Liver (tissue), 9 donors: Measurements from ENCODE around the gene INSC. TPM values are rescaled to one million over a fixed set of nuclear protein-coding genes. Genes with fewer than 3 reads are reported as not detected.

ENCODE experiments used
- DNase-seq: peaks from one replicate; pipeline ENCODE4 v3.0.0-alpha.2; 2017; ENCODE audit warnings: low spot score
- H3K27ac ChIP-seq, 2 donors: one replicate each; pipeline ENCODE4 v1.7.0; 2013; ENCODE audit warnings: inconsistent platforms in 2 of 2, low read length in 2 of 2, control low read depth in 1 of 2, low read depth in 1 of 2, mild to moderate bottlenecking in 1 of 2
- H3K27me3 ChIP-seq, 4 donors: one replicate each; pipeline versions ENCODE4 v1.6.1 to v1.7.0; 2013; ENCODE audit warnings: low read length in 3 of 4, inconsistent platforms in 1 of 4, mild to moderate bottlenecking in 1 of 4, moderate library complexity in 1 of 4; ENCODE audit not compliant: control insufficient read depth in 4 of 4, insufficient read depth in 4 of 4
- H3K36me3 ChIP-seq, 4 donors: one replicate each; pipeline versions ENCODE4 v1.6.1 to v1.7.0; 2013; ENCODE audit warnings: low read length in 3 of 4, mild to moderate bottlenecking in 3 of 4, low read depth in 1 of 4, moderate library complexity in 1 of 4; ENCODE audit not compliant: control insufficient read depth in 4 of 4, insufficient read depth in 3 of 4
- H3K4me1 ChIP-seq, 4 donors: one replicate each; pipeline versions ENCODE4 v1.6.1 to v1.7.0; 2013; ENCODE audit warnings: low read length in 3 of 4, mild to moderate bottlenecking in 3 of 4, moderate library complexity in 1 of 4; ENCODE audit not compliant: control insufficient read depth in 4 of 4, insufficient read depth in 4 of 4
- H3K4me3 ChIP-seq, 3 donors: one replicate each; pipeline versions ENCODE4 v1.6.1 to v1.7.0; 2013; ENCODE audit warnings: low read length in 3 of 3, control low read depth in 1 of 3, low read depth in 1 of 3, mild to moderate bottlenecking in 1 of 3
- H3K9ac ChIP-seq, 2 donors: one replicate each; pipeline ENCODE4 v1.7.0; 2013; ENCODE audit warnings: low read length in 2 of 2, mild to moderate bottlenecking in 2 of 2, moderate library complexity in 2 of 2, control low read depth in 1 of 2, low read depth in 1 of 2
- H3K9me3 ChIP-seq, 4 donors: one replicate each; pipeline versions ENCODE4 v1.6.1 to v1.7.0; 2013; ENCODE audit warnings: low read length in 3 of 4; ENCODE audit not compliant: control insufficient read depth in 4 of 4
- ATF3 ChIP-seq: IDR thresholded peaks from 2 replicates; pipeline ENCODE4 v1.6.1; 2016; ENCODE audit warnings: antibody characterized with exemption
- CTCF ChIP-seq: fragments of 150-350 bp; IDR thresholded peaks from 2 replicates; pipeline ENCODE4 v1.5.1; 2017; ENCODE audit warnings: improper control_type of control experiment, low read depth, low read length; ENCODE audit not compliant: missing input control
- EGR1 ChIP-seq, 2 donors: IDR thresholded peaks; 2 replicates each; pipeline ENCODE4 v1.6.1; 2016 to 2018; ENCODE audit warnings: antibody characterized with exemption in 2 of 2, low read depth in 2 of 2
- FOXA1 ChIP-seq: IDR thresholded peaks from 2 replicates; pipeline ENCODE4 v1.6.1; 2016; ENCODE audit warnings: antibody characterized with exemption
- FOXA2 ChIP-seq: IDR thresholded peaks from 2 replicates; pipeline ENCODE4 v1.6.1; 2016; ENCODE audit warnings: antibody characterized with exemption
- GABPA ChIP-seq, 2 donors: IDR thresholded peaks in 1 of 2; conservative IDR thresholded peaks in 1 of 2; 2 replicates each; pipeline ENCODE4 v1.6.1; 2016; ENCODE audit warnings: antibody characterized with exemption in 2 of 2, mild to moderate bottlenecking in 1 of 2, moderate library complexity in 1 of 2
- HNF4A ChIP-seq, 2 donors: conservative IDR thresholded peaks; 2 replicates each; pipeline ENCODE4 v1.6.1; 2016; ENCODE audit warnings: antibody characterized with exemption in 2 of 2, mild to moderate bottlenecking in 2 of 2
- HNF4G ChIP-seq: IDR thresholded peaks from 2 replicates; pipeline ENCODE4 v1.6.1; 2016; ENCODE audit warnings: antibody characterized with exemption
- JUND ChIP-seq, 2 donors: IDR thresholded peaks; 2 replicates each; pipeline ENCODE4 v1.6.1; 2016; ENCODE audit warnings: antibody characterized with exemption in 2 of 2
- NR2F2 ChIP-seq: IDR thresholded peaks from 2 replicates; pipeline ENCODE4 v1.6.1; 2016; ENCODE audit warnings: antibody characterized with exemption
- RAD21 ChIP-seq, 2 donors: IDR thresholded peaks; 2 replicates each; pipeline ENCODE4 v1.6.1; 2016; ENCODE audit warnings: antibody characterized with exemption in 2 of 2, mild to moderate bottlenecking in 2 of 2
- RXRA ChIP-seq, 2 donors: IDR thresholded peaks; 2 replicates each; pipeline ENCODE4 v1.6.1; 2017 to 2018; ENCODE audit warnings: antibody characterized with exemption in 2 of 2, mild to moderate bottlenecking in 1 of 2
- SP1 ChIP-seq: IDR thresholded peaks from 2 replicates; pipeline ENCODE4 v1.6.1; 2018; ENCODE audit warnings: antibody characterized with exemption, mild to moderate bottlenecking
- TAF1 ChIP-seq: conservative IDR thresholded peaks from 2 replicates; pipeline ENCODE4 v1.6.1; 2016; ENCODE audit warnings: antibody characterized with exemption, mild to moderate bottlenecking
- YY1 ChIP-seq: IDR thresholded peaks from 2 replicates; pipeline ENCODE4 v1.6.1; 2016; ENCODE audit warnings: antibody characterized with exemption, mild to moderate bottlenecking
- polyA plus RNA-seq, 2 donors: library from polyadenylated mRNA; stranded (reverse) in 1 of 2; unstranded in 1 of 2; fragments of 200-250 nt in 1 of 2; fragments of >200 nt in 1 of 2; fragmentation: Nextera tagmentation in 1 of 2; extraction: Ambion mirVana in 1 of 2; gene quantifications; one replicate each; pipeline versions ENCODE4 v1.2.1 to v1.2.3, GENCODE V29; 2013 to 2015
- total RNA-seq, 2 donors: library from RNA; depleted of rRNA; stranded (reverse); fragments of >200 nt; gene quantifications; one replicate each; pipeline ENCODE4 v1.2.3, GENCODE V29; 2014
- TF ChIP-seq, protein P1 (sequence below): IDR thresholded peaks from 2 replicates; pipeline ENCODE4 v1.6.1; 2016; ENCODE audit warnings: antibody characterized with exemption, mild to moderate bottlenecking
- TF ChIP-seq, protein P2 (sequence below): IDR thresholded peaks from 2 replicates; pipeline ENCODE4 v1.6.1; 2016; ENCODE audit warnings: antibody characterized with exemption
- TF ChIP-seq, protein P3 (sequence below): IDR thresholded peaks from 2 replicates; pipeline ENCODE4 v1.6.1; 2016; ENCODE audit warnings: antibody characterized with exemption
- donor health status: healthy.
- donor health status: healthy.
- donor health status: healthy.
- donor health status: healthy.
- donor health status: healthy.

The INSC gene
- total and polyA plus RNA-seq, 4 donors, result 0.02 to 0.25 (median 0.12) TPM

- H3K36me3 ChIP-seq, result no peaks in the 10 kb centered on the region
- no peak overlapping the region for H3K4me3 ChIP-seq
- no peak overlapping the region for H3K9ac ChIP-seq
- H3K27ac ChIP-seq, result no peak overlapping the region
- no peaks in the 10 kb centered on the region for H3K27me3 ChIP-seq
- no peak for DNase-seq
- TF ChIP-seq, protein P1, sequence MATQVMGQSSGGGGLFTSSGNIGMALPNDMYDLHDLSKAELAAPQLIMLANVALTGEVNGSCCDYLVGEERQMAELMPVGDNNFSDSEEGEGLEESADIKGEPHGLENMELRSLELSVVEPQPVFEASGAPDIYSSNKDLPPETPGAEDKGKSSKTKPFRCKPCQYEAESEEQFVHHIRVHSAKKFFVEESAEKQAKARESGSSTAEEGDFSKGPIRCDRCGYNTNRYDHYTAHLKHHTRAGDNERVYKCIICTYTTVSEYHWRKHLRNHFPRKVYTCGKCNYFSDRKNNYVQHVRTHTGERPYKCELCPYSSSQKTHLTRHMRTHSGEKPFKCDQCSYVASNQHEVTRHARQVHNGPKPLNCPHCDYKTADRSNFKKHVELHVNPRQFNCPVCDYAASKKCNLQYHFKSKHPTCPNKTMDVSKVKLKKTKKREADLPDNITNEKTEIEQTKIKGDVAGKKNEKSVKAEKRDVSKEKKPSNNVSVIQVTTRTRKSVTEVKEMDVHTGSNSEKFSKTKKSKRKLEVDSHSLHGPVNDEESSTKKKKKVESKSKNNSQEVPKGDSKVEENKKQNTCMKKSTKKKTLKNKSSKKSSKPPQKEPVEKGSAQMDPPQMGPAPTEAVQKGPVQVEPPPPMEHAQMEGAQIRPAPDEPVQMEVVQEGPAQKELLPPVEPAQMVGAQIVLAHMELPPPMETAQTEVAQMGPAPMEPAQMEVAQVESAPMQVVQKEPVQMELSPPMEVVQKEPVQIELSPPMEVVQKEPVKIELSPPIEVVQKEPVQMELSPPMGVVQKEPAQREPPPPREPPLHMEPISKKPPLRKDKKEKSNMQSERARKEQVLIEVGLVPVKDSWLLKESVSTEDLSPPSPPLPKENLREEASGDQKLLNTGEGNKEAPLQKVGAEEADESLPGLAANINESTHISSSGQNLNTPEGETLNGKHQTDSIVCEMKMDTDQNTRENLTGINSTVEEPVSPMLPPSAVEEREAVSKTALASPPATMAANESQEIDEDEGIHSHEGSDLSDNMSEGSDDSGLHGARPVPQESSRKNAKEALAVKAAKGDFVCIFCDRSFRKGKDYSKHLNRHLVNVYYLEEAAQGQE, result no peak
- TF ChIP-seq, protein P2, sequence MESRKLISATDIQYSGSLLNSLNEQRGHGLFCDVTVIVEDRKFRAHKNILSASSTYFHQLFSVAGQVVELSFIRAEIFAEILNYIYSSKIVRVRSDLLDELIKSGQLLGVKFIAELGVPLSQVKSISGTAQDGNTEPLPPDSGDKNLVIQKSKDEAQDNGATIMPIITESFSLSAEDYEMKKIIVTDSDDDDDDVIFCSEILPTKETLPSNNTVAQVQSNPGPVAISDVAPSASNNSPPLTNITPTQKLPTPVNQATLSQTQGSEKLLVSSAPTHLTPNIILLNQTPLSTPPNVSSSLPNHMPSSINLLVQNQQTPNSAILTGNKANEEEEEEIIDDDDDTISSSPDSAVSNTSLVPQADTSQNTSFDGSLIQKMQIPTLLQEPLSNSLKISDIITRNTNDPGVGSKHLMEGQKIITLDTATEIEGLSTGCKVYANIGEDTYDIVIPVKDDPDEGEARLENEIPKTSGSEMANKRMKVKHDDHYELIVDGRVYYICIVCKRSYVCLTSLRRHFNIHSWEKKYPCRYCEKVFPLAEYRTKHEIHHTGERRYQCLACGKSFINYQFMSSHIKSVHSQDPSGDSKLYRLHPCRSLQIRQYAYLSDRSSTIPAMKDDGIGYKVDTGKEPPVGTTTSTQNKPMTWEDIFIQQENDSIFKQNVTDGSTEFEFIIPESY, result no peak
- no peak for TF ChIP-seq EGR1 (IDR thresholded peaks at IDR 0.05; ENCODE audit: low read depth in 2 of 2)
- TF ChIP-seq FOXA2, result no peak
- no peak for TF ChIP-seq RXRA (IDR thresholded peaks at IDR 0.05)
- TF ChIP-seq FOXA1, result no peak
- TF ChIP-seq, protein P3, sequence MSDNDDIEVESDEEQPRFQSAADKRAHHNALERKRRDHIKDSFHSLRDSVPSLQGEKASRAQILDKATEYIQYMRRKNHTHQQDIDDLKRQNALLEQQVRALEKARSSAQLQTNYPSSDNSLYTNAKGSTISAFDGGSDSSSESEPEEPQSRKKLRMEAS, result no peak
- no peak for TF ChIP-seq TAF1
- TF ChIP-seq HNF4A (conservative IDR thresholded peaks at IDR 0.05), result no peak
- no peak for TF ChIP-seq NR2F2
- no peak for TF ChIP-seq SP1
- TF ChIP-seq ATF3, result no peak
- no peak for TF ChIP-seq JUND (IDR thresholded peaks at IDR 0.05)
- TF ChIP-seq YY1, result no peak
- TF ChIP-seq GABPA (IDR thresholded peaks at IDR 0.05 in 1 of 2, conservative IDR thresholded peaks at IDR 0.05 in 1 of 2), result no peak
- no peak for TF ChIP-seq CTCF
- TF ChIP-seq HNF4G, result no peak
- no peak for TF ChIP-seq RAD21 (IDR thresholded peaks at IDR 0.05)
- H3K4me1 ChIP-seq, result peaks cover 3 to 10% (median 6%) of the 10 kb centered on the region in 4 donors
- no peaks in the 10 kb centered on the region for H3K9me3 ChIP-seq
These were observed 51.5 kb downstream of the INSC start for GRCh38 chr11:15166204-15166603.
